Stimulated activated CD4-positive, alpha-beta T cell treated with anti-CD3 and anti-CD28 coated beads, Interleukin-4, amount 100 ng/mL, for 1 hour (primary cell): ENCODE measurements around the gene PROB1.
A peak's percentile ranks its signal among the peaks of the same experiment; 100 is the strongest.
"Not testable (repeated sequence)": the region's sequence is repeated elsewhere in the genome, so short reads cannot be mapped to it uniquely, and the experiment has no call there.

Experiments
- DNase-seq: peaks from one replicate; pipeline ENCODE4 v3.0.0-alpha.2; 2020

The PROB1 gene

DNA sequence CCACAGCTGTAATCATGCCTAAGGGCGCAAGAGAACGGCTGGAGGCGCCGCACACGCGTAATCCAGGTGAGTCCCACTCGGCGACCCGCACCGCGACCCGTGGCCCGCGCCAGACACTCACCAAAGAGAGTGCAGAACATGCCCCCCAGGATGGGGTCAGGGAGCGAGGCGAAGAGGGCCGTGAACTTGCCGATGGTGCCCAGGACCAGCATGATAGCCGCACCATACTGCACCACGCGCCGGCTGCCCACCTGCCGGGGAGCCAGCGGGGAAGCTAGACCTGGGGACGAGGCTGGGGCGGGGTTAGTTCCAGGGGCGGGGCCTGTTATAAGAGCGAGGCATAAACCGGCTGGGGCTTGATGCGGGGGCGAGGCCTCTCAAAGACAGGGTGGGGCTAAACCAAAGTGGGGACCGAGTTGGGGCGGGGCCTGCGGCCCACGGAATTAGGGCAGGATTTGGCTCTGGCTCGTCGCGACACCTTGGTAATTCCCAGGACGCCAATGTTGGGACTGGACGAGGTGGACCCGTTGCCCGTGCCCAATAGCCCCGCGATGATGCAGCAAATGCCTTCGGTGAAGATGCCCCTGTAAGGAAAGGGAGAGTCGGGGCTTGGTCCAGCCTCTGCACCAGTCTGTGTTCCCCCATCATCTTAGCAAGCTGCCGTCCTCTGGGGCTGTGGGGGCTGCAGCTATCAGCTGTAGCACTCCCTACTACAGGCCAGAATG is 16.6 kb downstream of the PROB1 start:
- DNase-seq: no peak

GRCh38 chr5:139377226-139377625 is 17.7 kb downstream of the PROB1 start:
- no peak for DNase-seq

DNA sequence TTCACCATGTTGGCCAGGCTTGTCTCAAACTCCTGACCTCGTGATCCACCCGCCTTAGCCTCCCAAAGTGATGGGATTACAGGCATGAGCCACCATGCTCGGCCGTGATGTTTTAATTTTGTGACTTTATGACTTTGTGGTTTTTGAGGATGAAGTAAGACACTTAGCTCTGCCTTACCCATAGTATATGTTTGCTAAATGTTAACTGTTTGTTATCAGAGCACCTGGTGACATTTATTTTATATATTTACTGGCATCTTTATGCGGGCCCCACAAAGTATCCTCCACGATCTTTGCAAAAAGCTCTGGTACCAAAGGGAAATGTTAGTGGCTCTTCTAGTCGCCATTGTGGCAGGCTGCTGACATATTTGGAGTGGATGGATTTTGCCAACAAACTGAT is 18.5 kb downstream of the PROB1 start:
- DNase-seq: no peak

DNA sequence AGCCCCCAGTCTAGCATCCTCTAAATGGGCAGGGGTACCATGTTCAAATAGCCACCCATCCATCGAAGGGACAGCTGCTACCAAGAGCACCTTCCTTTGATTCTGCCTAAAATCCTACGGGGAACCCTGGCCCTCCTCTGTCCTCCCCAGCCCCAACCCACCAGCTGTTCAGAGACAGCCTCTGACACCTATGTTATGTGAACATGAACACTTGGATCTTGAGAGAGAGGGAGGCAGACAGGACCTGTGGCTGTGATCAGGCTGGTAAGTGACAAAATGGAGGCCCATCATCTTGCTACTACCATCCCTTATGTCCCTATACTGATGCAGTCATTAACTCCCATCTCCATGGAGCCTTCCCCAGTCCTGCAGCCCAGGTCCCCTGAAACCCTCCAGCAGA is 20.0 kb downstream of the PROB1 start:
- DNase-seq: no peak

DNA sequence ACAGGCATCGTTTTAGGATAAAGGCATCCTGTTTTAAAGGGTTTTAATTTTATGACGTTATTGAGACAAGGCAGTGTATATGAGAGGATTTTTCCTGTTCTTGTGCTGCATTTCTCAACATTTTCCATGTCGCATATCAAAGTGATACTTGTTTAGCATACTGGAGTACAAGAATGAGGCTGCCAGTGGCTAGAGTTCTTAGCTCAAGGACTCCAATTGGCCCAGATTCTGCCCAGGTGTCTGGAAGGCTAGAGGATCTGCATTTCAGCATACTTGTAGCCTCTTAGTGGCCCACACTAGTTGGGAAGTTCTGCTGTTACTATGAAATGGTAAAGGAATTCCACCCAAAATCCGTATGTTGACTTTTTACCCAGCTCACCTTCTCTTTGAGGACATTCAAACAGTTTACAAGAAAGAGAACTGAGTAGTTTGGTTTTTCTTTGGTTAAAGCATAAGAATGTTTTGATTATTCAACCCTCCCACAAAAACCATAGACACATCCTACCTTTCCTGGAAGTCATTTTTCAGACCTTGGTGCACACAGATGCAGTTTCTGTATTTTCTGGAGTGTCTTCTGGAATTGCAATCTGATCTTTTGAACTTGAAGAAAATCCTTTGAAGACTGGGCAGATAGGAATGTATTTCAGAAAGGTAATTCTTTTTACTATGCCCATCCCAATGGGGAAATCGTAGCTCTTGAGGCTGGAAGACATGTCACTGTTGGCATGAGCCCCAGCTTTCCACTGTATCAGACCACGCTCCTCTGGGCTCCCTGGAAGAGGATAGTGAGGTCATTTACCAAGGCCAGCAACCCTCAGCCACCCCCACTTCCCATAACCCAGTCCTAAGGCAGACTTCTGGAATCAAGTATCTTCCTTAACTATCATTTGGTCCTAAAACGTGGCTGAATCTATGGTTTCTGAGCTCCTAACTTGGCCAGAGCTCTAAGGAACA is 23.1 kb downstream of the PROB1 start:
- no peak for DNase-seq

DNA sequence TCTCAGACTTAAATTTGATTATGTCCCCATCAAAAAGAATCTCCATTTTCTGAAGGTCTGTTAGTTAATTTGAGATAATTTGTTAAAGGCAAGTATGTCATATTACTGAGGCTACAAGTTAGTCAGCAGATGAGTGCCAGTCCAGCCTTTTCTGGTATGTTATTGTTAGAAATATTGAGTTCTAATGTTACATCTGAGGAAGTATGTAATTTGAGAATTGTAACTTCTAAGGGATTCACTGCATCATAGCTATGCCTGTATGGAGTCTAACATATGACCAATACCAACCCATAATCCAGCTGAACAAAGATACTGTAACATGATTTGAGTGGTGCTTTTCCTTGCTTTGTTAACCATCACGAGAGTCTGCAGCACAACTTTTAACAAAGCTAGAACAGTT is 25.7 kb downstream of the PROB1 start:
- DNase-seq: no peak

- DNase-seq: no peak
Measured at GRCh38 chr5:139368613-139369012, 26.3 kb downstream of the PROB1 start.

DNA sequence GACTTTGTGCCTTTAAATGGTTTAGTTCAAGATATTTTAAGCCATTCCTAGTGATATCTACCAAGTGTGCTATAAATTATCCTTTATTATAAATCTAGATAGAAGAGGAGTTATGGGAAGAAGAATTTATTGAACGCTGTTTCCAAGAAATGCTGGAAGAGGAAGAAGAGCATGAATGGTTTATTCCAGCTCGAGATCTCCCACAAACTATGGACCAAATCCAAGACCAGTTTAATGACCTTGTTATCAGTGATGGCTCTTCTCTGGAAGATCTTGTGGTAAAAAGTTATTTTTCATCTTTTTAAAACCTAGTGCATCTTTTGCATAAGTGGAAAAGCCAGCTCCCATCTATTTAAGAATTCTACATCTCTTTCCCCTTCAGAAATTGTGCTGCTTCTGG is 30.4 kb downstream of the PROB1 start:
- no peak for DNase-seq

GRCh38 chr5:139363937-139364336 is 31.0 kb downstream of the PROB1 start:
- DNase-seq: no peak

- no peak for DNase-seq
Measured at GRCh38 chr5:139361835-139362429, 33.0 kb downstream of the PROB1 start.

DNA sequence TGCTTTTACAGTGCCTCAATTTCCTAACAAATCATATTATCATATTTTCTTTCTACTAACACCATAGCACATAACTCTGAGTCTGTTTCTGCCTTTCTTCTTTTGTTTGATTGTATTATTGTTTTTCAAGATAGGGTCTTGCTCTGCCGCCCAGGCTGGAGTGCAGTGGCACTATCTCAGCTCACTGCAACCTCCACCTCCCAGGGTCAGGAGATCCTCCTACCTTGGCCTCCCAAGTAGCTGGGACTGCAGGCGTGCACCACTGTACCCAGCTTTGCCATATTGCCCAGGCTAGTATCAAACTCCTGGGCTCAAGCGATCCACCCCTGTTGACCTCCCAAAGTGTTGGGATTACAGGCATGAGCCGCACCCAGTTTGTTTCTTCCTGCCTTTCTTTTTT is 34.5 kb downstream of the PROB1 start:
- no peak for DNase-seq

- no peak for DNase-seq
Measured at GRCh38 chr5:139358064-139358463, 36.8 kb downstream of the PROB1 start.

- DNase-seq: not testable (repeated sequence)
Measured at GRCh38 chr5:139355900-139356299, 39.0 kb downstream of the PROB1 start.

GRCh38 chr5:139354186-139354585 is 40.7 kb downstream of the PROB1 start:
- DNase-seq: no peak

DNA sequence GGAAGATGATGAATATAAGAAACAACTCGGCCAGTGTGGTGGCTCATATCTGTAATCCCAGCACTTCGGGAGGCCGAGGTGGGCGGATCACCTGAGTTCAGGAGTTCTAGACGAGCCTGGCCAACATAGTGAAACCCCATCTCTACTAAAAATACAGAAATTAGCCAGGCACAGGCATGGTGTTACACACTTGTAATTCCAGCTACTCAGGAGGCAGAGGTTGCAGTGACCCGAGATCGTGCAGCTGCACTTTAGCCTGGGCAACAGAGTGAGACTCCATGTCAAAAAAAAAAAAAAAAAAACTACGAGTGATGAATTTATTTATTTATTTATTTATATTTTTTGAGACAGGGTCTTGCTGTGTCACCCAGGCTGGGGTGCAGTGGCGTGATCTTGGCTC is 47.0 kb downstream of the PROB1 start:
- not testable (repeated sequence) for DNase-seq

DNA sequence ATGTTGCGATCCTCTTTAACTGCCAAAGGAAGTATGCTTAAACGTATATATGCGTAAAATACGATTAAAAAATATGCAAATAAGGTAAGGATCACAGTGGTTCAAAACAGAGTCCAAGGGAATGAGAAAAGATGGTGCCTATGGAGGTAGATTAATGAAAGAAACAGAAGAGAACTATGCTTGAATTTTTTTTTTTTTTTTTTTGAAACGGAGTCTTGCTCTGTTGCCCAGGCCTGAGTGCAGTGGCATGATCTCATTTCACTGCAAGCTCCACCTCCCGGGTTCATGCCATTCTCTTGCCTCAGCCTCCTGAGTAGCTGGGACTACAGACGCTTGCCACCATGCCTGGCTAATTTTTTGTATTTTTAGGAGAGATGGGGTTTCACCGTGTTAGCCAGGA is 49.5 kb downstream of the PROB1 start:
- not testable (repeated sequence) for DNase-seq

GRCh38 chr5:139344177-139344576 is 50.7 kb downstream of the PROB1 start:
- DNase-seq: no peak

DNA sequence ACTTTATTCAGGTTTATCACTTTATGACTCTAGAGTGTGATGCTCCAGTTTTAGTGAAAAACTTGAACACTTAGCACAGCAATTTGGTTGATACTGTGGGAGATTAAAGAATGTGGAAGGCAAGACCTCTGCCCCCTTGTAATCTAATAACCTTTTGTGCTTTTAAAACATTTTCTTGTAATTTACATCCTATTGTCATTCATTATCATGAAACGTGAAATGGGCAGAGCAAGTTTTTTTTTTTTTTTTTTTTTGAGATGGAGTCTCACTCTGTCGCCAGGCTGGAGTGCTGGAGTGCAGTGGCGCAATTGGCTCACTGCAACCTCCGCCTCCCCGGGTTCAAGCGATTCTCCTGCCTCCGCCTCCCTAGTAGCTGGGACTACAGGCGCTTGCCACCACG is 51.4 kb downstream of the PROB1 start:
- DNase-seq: no peak

GRCh38 chr5:139342423-139342723 is 52.5 kb downstream of the PROB1 start:
- no peak for DNase-seq

DNA sequence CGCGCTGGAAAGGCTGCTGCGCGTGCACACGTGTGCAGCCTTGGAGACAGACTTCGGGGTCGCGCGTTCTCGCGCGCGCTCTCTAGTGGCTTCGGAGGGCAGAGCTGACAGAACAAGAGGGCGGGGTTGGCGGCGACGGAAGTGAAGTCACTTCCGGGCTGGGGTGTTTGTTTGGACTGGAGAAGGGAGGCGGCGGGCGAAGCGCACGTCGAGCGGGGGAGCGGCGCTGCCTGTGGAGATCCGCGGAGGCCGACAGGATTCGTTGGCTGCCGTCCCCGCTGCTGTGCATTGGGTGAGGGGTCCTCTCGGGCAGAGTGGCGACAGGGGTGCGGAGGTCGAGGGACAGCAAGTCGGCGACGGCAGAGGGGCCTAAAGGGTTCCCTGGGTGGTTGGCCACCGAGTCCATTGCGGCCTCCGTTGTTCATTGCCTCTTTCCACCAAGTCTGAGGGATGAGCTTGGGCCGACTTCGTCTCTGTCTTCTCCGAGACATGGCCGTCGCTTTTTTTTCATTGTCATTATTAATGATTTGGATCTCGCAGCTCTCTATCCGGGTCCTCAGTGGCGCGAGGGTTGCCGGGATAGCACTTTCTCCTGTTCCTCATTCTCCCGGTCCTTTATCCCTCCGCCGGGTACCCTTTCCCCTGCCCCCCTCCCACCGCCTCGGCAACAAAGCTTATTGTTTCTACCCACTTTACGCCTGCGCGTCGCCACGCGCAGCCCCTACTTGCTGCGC is 53.0 kb downstream of the PROB1 start, which contains the start of gene PAIP2:
Gene PAIP2, plus strand, starts transcription at position 166 of the 734 bp plus-strand sequence. CDS start 21,931 bp downstream, outside the sequence.
- DNase-seq: peak; percentile 98

DNA sequence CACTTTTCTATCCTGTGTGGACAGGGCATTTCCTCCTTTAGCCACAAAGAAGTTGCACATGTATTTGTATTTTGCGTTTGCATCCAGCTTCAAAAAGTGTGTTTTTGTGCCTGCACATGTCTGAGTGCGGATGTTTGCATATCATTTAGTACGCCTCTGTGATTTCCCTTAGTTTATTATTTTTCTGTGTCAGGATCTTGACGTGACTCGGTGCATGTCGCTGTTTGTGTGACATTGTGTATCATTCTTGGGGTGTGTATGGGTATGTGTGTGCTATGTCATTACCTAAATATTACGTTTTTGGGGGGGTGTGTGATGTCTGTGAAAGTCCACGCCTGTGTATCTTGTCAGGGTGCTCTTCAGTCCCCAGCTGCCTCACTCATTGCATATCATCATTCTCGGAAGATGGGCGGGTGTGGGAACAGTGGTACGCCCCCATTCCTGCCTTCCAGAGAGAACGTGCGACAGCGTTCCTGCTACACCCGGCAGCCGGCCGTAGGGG is 53.7 kb downstream of the PROB1 start:
- DNase-seq: no peak
